ENCODE measurements around the gene SH3PXD2B.

DNA sequence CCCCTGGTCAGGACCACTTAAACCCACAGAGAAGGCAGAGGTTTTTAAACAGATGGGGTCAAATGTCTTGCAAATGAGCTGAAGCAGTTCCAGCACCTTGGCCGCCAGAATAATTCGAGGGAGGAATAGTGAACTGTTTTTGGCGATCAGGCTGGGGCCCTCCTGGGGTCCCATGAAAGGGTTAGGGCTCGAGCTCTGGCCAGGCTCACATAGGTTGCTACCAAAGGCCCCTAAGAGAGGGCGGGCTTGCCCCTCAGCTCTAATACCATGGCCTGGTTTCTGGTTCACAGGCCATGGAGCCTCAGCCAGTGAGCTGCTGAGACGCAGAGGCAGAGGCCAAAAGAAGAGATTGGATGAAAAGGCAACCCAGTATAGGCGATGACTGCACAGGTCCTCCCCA, 96.0 kb downstream of the SH3PXD2B start:
- TF ChIP-seq, protein P1, sequence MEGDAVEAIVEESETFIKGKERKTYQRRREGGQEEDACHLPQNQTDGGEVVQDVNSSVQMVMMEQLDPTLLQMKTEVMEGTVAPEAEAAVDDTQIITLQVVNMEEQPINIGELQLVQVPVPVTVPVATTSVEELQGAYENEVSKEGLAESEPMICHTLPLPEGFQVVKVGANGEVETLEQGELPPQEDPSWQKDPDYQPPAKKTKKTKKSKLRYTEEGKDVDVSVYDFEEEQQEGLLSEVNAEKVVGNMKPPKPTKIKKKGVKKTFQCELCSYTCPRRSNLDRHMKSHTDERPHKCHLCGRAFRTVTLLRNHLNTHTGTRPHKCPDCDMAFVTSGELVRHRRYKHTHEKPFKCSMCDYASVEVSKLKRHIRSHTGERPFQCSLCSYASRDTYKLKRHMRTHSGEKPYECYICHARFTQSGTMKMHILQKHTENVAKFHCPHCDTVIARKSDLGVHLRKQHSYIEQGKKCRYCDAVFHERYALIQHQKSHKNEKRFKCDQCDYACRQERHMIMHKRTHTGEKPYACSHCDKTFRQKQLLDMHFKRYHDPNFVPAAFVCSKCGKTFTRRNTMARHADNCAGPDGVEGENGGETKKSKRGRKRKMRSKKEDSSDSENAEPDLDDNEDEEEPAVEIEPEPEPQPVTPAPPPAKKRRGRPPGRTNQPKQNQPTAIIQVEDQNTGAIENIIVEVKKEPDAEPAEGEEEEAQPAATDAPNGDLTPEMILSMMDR (IDR thresholded peaks at IDR 0.05) = no peak
- no peak for TF ChIP-seq POLR2A (IDR thresholded peaks at IDR 0.05)
- TF ChIP-seq POLR2AphosphoS5 (IDR thresholded peaks at IDR 0.05; ENCODE audit: insufficient read depth in 1 of 2, low read depth in 1 of 2) = no peak

Data from vagina (tissue), 2 donors.